A673 (cell line): ENCODE results near the gene CD248. TPM values are rescaled to one million over a fixed set of nuclear protein-coding genes. Genes with fewer than 3 reads are reported as not detected.

Source experiments
- BruUV-seq: library from RNA; stranded (reverse); fragments of 400-500 nt; replicated peaks from 2 replicates; lab custom pipeline; 2021; lab: Mats Ljungman, UMichigan
- CTCF ChIA-PET: fragments of 300-600 bp; sonication (Branson Sonifier 250); formaldehyde crosslinking; loops from one replicate; lab custom pipeline; 2022; ENCODE audit warnings: antibody characterized with exemption; lab: Charles Lee
- POLR2A ChIA-PET: fragments of 300-600 bp; sonication (Branson Sonifier 250); formaldehyde crosslinking; loops from one replicate; lab custom pipeline; 2022; ENCODE audit warnings: antibody characterized with exemption; ENCODE audit not compliant: low non-redundant PET; lab: Charles Lee
- DNase-seq: peaks from one replicate; pipeline ENCODE4 v3.0.0-alpha.2; 2015; ENCODE audit warnings: low spot score
- H3K27ac ChIP-seq: fragments of 200-600 bp; sonication (generic); 2 replicates; pipeline ENCODE4 v1.5.1; 2016; ENCODE audit warnings: mixed run types, low read depth, mild to moderate bottlenecking, mixed read lengths, antibody characterized with exemption, low read length; ENCODE audit not compliant: poor library complexity, severe bottlenecking
- H3K27me3 ChIP-seq: fragments of 200-600 bp; sonication (generic); replicated peaks from 2 replicates; pipeline ENCODE4 v1.6.1; 2017; ENCODE audit warnings: mixed run types, low read depth, mild to moderate bottlenecking, mixed read lengths, antibody characterized with exemption, low read length; ENCODE audit not compliant: insufficient read depth, poor library complexity
- H3K36me3 ChIP-seq: fragments of 200-600 bp; sonication (generic); 2 replicates; pipeline ENCODE4 v1.6.1; 2016; ENCODE audit warnings: mixed run types, mild to moderate bottlenecking, mixed read lengths, antibody characterized with exemption, low read length; ENCODE audit not compliant: insufficient read depth, poor library complexity, severe bottlenecking
- H3K4me1 ChIP-seq: fragments of 200-600 bp; sonication (generic); 2 replicates; pipeline ENCODE4 v1.6.1; 2017; ENCODE audit warnings: mixed run types, mild to moderate bottlenecking, mixed read lengths, antibody characterized with exemption, low read length; ENCODE audit not compliant: insufficient read depth, poor library complexity, severe bottlenecking
- H3K4me3 ChIP-seq: fragments of 200-600 bp; sonication (generic); 2 replicates; pipeline ENCODE4 v1.5.1; 2016; ENCODE audit warnings: low read depth, mixed run types, mild to moderate bottlenecking, mixed read lengths, low read length; ENCODE audit not compliant: poor library complexity, severe bottlenecking
- H3K9me3 ChIP-seq: fragments of 200-600 bp; sonication (generic); 2 replicates; pipeline ENCODE4 v1.6.1; 2016; ENCODE audit warnings: mixed run types, low read depth, mild to moderate bottlenecking, mixed read lengths, antibody characterized with exemption, low read length; ENCODE audit not compliant: poor library complexity, severe bottlenecking
- CTCF ChIP-seq: fragments of 300-800, 200-600 bp; sonication (generic); conservative IDR thresholded peaks from 2 replicates; pipeline ENCODE4 v1.5.1; 2017; ENCODE audit warnings: low read depth, mild to moderate bottlenecking, antibody characterized with exemption, low read length, moderate library complexity, mixed read lengths
- EZH2 ChIP-seq: fragments of 200-600 bp; sonication (generic); IDR thresholded peaks from 2 replicates; pipeline ENCODE4 v1.6.1; 2017; ENCODE audit warnings: borderline replicate concordance, low read depth, mild to moderate bottlenecking, mixed read lengths, antibody characterized with exemption, low read length; ENCODE audit not compliant: poor library complexity, severe bottlenecking
- intact Hi-C: fragments of 100-400 bp; cut with micrococcal nuclease; formaldehyde crosslinking; loops from one replicate; pipeline ENCODE4 v1.10.0; 2022; ENCODE audit not compliant: unreplicated experiment
- total RNA-seq: library from RNA; stranded (reverse); gene quantifications from 2 replicates; pipeline ENCODE4 v1.2.3, GENCODE V29; 2021

The CD248 gene
- total RNA-seq, 1 experiment from 2014 or later, result 97.8 TPM

- Histone ChIP-seq H3K36me3 (no peaks in the 10 kb centered on the region), H3K27ac (peak overlapping the region; percentile 100), H3K4me3 (peak overlapping the region; percentile 57), H3K9me3 (no peaks in the 10 kb centered on the region), H3K27me3 (no peaks in the 10 kb centered on the region), H3K4me1 (peaks cover 70% of the 10 kb centered on the region)
- DNase-seq, result no peak
- TF ChIP-seq EZH2 (no peak), CTCF (no peak)
- intact Hi-C loops, result no loop called here
- no TSS peak for BruUV-seq
- POLR2A ChIA-PET, result no interaction called here
- CTCF ChIA-PET, result interaction anchor here (0.8 to 1.1 kb wide), 2 partner anchors 49 to 70 kb away, joined by 3 to 7 read pairs; no protein-coding TSS in a partner anchor
Observed at GRCh38 chr11:66315498-66315885, 1.4 kb downstream of the CD248 start.

- peak overlapping the region; percentile 100 for H3K27ac ChIP-seq
- no peaks in the 10 kb centered on the region for H3K27me3 ChIP-seq
- TF ChIP-seq CTCF (no peak), EZH2 (no peak)
- peaks cover 70% of the 10 kb centered on the region for H3K4me1 ChIP-seq
- BruUV-seq, result TSS peak; percentile 50
- DNase-seq, result no peak
- ChIA-PET CTCF (interaction anchor here (1.1 kb wide), 1 partner anchor 50 kb away, joined by 7 read pairs; no protein-coding TSS in a partner anchor), POLR2A (no interaction called here)
- H3K9me3 ChIP-seq, result no peaks in the 10 kb centered on the region
- intact Hi-C loops, result loop anchor here (5.0 kb wide), 1 partner anchor 72 kb away; no protein-coding TSS in a partner anchor
- peak overlapping the region; percentile 57 for H3K4me3 ChIP-seq
- no peaks in the 10 kb centered on the region for H3K36me3 ChIP-seq
Observed at GRCh38 chr11:66314561-66315497, 2.0 kb downstream of the CD248 start.

- no TSS peak for BruUV-seq
- intact Hi-C loops, result loop anchor here (5.0 kb wide), 1 partner anchor 73 kb away; no protein-coding TSS in a partner anchor
- Histone ChIP-seq H3K4me1 (peaks cover 68% of the 10 kb centered on the region), H3K27me3 (no peaks in the 10 kb centered on the region), H3K4me3 (peak overlapping the region; percentile 57), H3K36me3 (no peaks in the 10 kb centered on the region), H3K27ac (peak overlapping the region; percentile 100), H3K9me3 (no peaks in the 10 kb centered on the region)
- TF ChIP-seq EZH2 (no peak), CTCF (no peak)
- CTCF ChIA-PET, result no interaction called here
- POLR2A ChIA-PET, result no interaction called here
- no peak for DNase-seq
Observed at GRCh38 chr11:66314186-66314501, 2.7 kb downstream of the CD248 start.
